HG03457 (cell line): ENCODE results near the gene RNH1.
A peak's percentile ranks its signal among the peaks of the same experiment; 100 is the strongest.
"Not testable (repeated sequence)": the region's sequence is repeated elsewhere in the genome, so short reads cannot be mapped to it uniquely, and the experiment has no call there.

Experiments
- ATAC-seq: cut with Tn5 transposase; IDR thresholded peaks from one replicate; pipeline ENCODE4 v1.9.1; 2021; ENCODE audit warnings: moderate number of reproducible peaks; ENCODE audit not compliant: unreplicated experiment

Gene RNH1

GRCh38 chr11:520428-521176 is 13.6 kb upstream of the RNH1 start:
- no peak for ATAC-seq

- peak; percentile 60 for ATAC-seq
These were observed 11.6 kb upstream of the RNH1 start for GRCh38 chr11:518463-519202.

DNA sequence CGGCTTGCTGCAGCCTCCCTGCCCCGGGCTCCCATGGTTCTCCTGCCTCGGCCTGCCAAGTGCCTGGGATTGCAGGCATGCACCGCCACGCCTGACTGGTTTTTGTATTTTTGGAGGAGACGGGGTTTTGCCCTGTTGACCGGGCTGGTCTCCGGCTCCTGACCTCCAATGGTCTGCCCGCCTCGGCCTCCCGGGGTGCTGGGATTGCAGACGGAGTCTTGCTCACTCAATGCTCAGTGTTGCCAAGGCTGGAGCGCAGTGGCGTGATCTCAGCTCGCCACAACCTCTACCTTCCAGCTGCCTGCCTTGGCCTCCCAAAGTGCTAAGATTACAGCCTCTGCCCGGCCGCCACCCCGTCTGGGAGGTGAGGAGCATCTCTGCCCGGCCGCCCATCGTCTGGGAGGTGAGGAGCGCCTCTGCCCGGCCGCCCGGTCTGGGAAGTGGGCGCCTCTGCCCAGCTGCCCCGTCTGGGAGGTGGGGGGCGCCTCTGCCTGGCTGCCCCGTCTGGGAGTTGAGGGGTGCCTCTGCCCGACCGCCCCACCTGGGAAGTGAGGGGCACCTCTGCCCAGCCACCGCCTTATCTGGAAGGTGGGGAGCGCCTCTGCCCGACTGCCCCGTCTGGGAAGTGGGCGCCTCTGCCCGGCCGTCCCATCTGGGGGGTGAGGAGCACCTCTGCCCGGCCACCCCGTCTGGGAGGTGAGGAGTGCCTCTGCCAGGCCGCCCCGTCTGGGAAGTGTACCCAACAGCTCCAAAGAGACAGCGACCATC is 10.1 kb upstream of the RNH1 start:
- ATAC-seq: not testable (repeated sequence)

DNA sequence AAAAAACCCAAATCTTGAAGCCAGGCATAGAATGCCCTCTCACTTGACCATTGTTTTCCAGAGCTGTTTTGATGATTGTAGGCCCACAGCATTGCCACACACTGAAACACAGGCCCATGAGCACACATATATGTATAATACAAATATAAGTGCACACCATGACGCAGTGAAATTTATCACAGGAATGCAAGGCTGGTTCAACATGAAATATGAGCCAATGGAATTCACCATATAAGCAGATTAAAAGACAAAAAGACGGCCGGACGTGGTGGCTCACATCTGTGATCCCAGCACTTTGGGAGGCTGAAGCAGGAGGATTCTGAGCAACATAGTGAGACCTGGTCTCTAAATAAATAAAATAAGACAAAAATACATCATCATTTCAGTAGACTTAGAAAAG is 9.4 kb upstream of the RNH1 start:
- no peak for ATAC-seq

- ATAC-seq: no peak
These were observed 8.1 kb upstream of the RNH1 start for GRCh38 chr11:515131-515530.

- no peak for ATAC-seq
These were observed 7.6 kb upstream of the RNH1 start for GRCh38 chr11:514606-515005.

- ATAC-seq: no peak
These were observed 5.9 kb upstream of the RNH1 start for GRCh38 chr11:512761-513595.

GRCh38 chr11:508956-509355 is 1.9 kb upstream of the RNH1 start:
- ATAC-seq: no peak

- no peak for ATAC-seq
These were observed 879 bp upstream of the RNH1 start for GRCh38 chr11:507727-508515.

DNA sequence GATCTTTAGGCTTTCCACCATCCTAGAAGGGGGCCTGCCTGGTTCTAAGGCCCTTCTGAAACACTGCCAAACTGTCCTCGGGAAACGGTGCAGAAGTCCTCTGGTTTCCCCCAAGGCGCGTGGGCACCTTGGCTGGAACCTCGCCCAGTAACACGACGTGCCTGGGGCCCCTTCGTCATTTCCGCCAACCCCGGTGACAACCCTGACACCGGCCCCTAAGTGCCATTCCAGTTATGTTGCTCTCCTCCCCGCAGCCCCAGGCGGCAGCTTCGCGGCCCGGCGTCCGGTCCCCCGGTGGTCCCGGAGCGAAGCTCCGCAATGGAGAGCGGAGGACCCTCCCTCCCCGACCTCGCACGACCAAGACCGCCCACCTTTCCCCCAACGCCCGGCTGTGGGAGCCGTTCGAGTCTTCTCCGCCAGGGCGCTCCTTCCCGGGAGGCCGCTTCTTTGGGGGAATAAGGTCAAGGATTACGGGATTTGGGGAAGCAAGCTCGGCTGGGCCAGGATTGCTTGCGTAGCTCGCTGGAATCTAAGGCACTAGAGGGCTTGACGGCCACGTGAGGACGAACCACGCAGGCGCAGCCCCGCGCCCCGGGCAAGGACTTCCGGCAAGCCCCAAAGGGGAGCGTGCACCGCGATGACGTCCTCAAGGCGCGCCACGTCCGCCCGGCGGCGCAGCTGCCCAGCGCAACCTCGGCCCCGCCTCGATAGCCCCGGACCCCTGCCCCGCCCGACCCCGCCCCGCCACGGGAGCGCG is 626 bp downstream of the RNH1 start:
- peak; percentile 53 for ATAC-seq

GRCh38 chr11:504994-505344 is 2.1 kb downstream of the RNH1 start:
- ATAC-seq: no peak

- no peak for ATAC-seq
These were observed 2.7 kb downstream of the RNH1 start for GRCh38 chr11:504053-504993.

DNA sequence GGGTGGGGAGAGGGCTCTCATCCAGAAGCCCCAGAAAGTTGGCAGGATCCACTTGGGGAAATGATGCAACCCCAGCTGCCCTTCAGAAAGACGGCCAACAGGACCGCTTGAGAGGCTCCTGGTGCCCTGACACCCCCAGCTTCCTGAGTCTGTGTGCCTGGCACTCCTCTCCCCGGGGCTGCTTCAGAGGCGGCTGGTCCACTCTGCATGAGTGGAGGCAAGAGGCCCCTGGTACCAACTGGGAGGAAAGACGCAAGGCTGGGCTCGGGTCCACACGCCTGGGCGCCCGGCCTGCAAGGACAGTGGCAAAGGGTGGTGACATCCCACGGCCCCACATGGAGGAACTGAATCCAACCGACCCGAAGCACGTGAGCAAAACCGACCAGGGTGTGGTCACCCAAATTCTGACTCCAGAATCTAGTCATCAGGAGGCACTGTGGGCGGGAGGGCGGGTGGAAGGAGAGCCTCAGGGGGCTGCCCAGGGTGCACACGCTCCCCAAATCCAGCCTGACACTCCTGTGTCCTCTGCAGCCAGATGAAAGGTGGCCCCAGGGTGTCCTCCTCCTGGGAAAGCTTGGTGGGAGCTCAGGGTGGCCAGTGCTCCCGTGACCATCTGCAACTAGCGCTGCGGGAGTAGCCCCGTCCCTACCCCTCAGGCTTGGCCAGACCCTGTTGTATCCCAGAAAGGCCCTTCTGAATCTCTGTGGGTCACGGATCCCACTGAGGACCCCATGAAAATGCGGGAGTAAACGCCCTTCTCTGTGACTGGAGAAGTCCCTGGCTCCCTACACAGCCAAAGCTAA is 3.7 kb downstream of the RNH1 start:
- ATAC-seq: no peak

DNA sequence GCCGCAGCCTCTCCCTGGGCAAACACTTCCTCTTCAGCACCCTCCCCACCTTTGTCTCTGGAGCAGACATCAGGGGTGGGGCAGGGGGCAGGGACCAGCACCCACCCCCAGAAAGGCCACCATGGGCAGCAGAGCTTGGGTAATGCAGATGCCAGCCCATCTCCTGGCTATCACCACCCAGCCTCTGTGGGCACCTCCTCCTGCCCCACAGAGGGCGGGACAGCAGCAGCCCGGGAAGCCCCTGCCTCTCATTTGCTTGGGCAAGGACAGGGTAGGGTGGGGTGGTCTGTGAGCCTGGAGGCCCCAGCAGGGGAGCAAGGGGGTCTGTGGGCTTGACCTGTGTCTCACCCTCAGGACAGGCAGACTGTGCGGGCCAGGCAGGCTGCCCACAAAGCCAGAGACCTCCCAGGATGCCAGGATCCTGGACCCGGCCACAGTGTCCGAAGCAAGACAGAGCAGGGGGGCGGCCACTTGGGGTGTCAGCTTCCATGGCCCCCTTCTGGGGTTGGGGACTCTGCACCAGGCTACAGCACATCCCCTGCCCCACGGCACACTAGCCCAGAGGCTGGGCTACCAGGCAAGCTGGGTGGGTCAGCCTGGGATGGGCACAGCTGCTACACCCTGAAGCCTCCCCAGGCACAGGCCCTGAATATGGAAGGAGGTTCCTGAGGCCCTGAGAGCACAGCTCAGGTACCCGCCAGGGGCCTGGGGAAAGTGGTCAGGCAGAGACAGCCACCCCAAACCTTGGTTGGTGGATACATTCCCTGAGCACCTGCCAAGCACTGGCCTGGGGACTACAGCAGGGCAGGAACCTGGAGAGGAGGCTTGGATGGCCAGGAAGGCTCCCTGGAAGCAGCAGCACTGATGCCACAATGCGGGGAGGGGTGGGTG is 4.5 kb downstream of the RNH1 start:
- ATAC-seq: no peak

GRCh38 chr11:501683-502287 is 5.3 kb downstream of the RNH1 start:
- no peak for ATAC-seq

DNA sequence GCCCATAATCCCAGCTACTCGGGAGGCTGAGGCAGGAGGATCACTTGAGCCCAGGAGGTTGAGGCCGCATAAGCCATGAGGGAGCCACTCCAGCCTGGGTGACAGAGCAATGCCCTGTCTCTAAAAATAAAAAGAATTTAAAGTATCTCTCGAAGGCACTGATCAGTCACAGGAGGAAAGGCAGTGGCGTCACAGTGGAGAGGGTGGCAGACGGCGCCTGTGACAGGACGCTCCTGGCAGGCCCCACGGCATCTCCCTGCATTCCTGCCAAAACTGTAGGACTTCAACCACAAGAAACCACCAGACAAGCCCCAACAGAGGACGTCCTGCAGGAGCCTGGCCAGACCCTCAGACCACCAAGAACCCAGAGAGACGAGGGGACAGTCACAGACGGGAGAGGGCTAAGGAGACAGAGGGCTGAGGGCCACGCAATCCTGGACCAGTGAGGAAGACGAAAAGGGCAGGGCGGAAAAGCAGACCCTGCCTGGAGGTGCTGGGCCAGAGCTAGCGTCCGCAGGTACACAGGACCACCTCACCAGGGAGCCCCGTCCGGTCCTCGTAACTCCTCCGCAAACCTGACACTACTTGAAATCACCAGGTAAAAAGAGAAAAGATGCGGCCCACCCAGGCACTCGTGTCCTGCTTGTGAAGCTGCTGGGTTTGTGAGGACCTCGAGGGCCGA is 5.9 kb downstream of the RNH1 start:
- no peak for ATAC-seq
